ENCODE data around the gene DHX40.
"Not testable (repeated sequence)": the region's sequence is repeated elsewhere in the genome, so short reads cannot be mapped to it uniquely, and the experiment has no call there.

DHX40 gene

GRCh38 chr17:59565171-59565958, at the start of gene DHX40:
TSS of gene DHX40 (plus strand) at chr17:59565610. CDS start at chr17:59565672, 62 bp downstream.
- DNase-seq (ENCODE audit: low read depth): peak; percentile 86

- DNase-seq (ENCODE audit: low read depth): no peak
These were observed 49.0 kb upstream of the DHX40 start for GRCh38 chr17:59516451-59516850.

- no peak for DNase-seq (ENCODE audit: low read depth)
These were observed 46.3 kb upstream of the DHX40 start for GRCh38 chr17:59519132-59519531.

GRCh38 chr17:59520251-59520650, 45.2 kb upstream of the DHX40 start:
- DNase-seq (ENCODE audit: low read depth): no peak

- peak; percentile 22 for DNase-seq (ENCODE audit: low read depth)
These were observed 43.8 kb upstream of the DHX40 start for GRCh38 chr17:59521465-59522126.

- not testable (repeated sequence) for DNase-seq (ENCODE audit: low read depth)
These were observed 40.5 kb upstream of the DHX40 start for GRCh38 chr17:59524930-59525329.

- DNase-seq (ENCODE audit: low read depth): no peak
These were observed 39.7 kb upstream of the DHX40 start for GRCh38 chr17:59525668-59526067.

GRCh38 chr17:59526451-59526850, 39.0 kb upstream of the DHX40 start:
- DNase-seq (ENCODE audit: low read depth): no peak

GRCh38 chr17:59527325-59527917, 38.0 kb upstream of the DHX40 start:
- no peak for DNase-seq (ENCODE audit: low read depth)

GRCh38 chr17:59527931-59528330, 37.5 kb upstream of the DHX40 start:
- no peak for DNase-seq (ENCODE audit: low read depth)

GRCh38 chr17:59530531-59530930, 34.9 kb upstream of the DHX40 start:
- DNase-seq (ENCODE audit: low read depth): no peak

GRCh38 chr17:59533694-59534093, 31.7 kb upstream of the DHX40 start:
- DNase-seq (ENCODE audit: low read depth): no peak

GRCh38 chr17:59534583-59534982, 30.8 kb upstream of the DHX40 start:
- no peak for DNase-seq (ENCODE audit: low read depth)

GRCh38 chr17:59538195-59538909, 27.1 kb upstream of the DHX40 start:
- DNase-seq (ENCODE audit: low read depth): no peak

- no peak for DNase-seq (ENCODE audit: low read depth)
These were observed 22.3 kb upstream of the DHX40 start for GRCh38 chr17:59542960-59543635.

GRCh38 chr17:59545942-59546341, 19.5 kb upstream of the DHX40 start:
- no peak for DNase-seq (ENCODE audit: low read depth)

- no peak for DNase-seq (ENCODE audit: low read depth)
These were observed 18.1 kb upstream of the DHX40 start for GRCh38 chr17:59547131-59547915.

GRCh38 chr17:59548985-59549384, 16.4 kb upstream of the DHX40 start:
- not testable (repeated sequence) for DNase-seq (ENCODE audit: low read depth)

- no peak for DNase-seq (ENCODE audit: low read depth)
These were observed 14.7 kb upstream of the DHX40 start for GRCh38 chr17:59550703-59551102.

GRCh38 chr17:59558039-59558438, 7.4 kb upstream of the DHX40 start:
- no peak for DNase-seq (ENCODE audit: low read depth)

- no peak for DNase-seq (ENCODE audit: low read depth)
These were observed 6.5 kb upstream of the DHX40 start for GRCh38 chr17:59558953-59559352.

Measured in HS-27A (cell line).